Measurements from ENCODE around the gene PIR. TPM values are rescaled to one million over a fixed set of nuclear protein-coding genes. Genes with fewer than 3 reads are reported as not detected.

PIR gene
- total and polyA plus RNA-seq, 2 experiments from 2014 or later: 4.5 to 5.3 TPM

- Histone ChIP-seq H3K9me3 (ENCODE audit: low read depth) (no peaks in the 10 kb centered on the region), H3K4me3 (no peak overlapping the region), H3K27me3 (no peaks in the 10 kb centered on the region), H3K36me3 (no peaks in the 10 kb centered on the region), H3K4me1 (ENCODE audit: low read depth) (no peaks in the 10 kb centered on the region), H3K27ac (no peak overlapping the region)
- no peak for TF ChIP-seq CTCF (IDR thresholded peaks at IDR 0.05; ENCODE audit: low read depth, low read length)
- DNase-seq (ENCODE audit: low read depth in 1 of 2, low spot score in 1 of 2): no peak
Observed at GRCh38 chrX:15438332-15438731, 54.8 kb downstream of the PIR start.

- DNase-seq (ENCODE audit: low read depth in 1 of 2, low spot score in 1 of 2): peak in 1 of 2 donors; percentile 12
- Histone ChIP-seq H3K27ac (no peak overlapping the region), H3K27me3 (no peaks in the 10 kb centered on the region), H3K36me3 (no peaks in the 10 kb centered on the region), H3K9me3 (ENCODE audit: low read depth) (no peaks in the 10 kb centered on the region), H3K4me1 (ENCODE audit: low read depth) (no peaks in the 10 kb centered on the region), H3K4me3 (no peak overlapping the region)
- no peak for TF ChIP-seq CTCF (IDR thresholded peaks at IDR 0.05; ENCODE audit: low read depth, low read length)
Observed at GRCh38 chrX:15437724-15438123, 55.4 kb downstream of the PIR start.

GRCh38 chrX:15435836-15436619 is 57.1 kb downstream of the PIR start:
- Histone ChIP-seq H3K36me3 (no peaks in the 10 kb centered on the region), H3K27me3 (no peaks in the 10 kb centered on the region), H3K9me3 (ENCODE audit: low read depth) (no peaks in the 10 kb centered on the region), H3K27ac (no peak overlapping the region), H3K4me1 (ENCODE audit: low read depth) (no peaks in the 10 kb centered on the region), H3K4me3 (no peak overlapping the region)
- peak in 1 of 2 donors; percentile 15 for DNase-seq (ENCODE audit: low read depth in 1 of 2, low spot score in 1 of 2)
- no peak for TF ChIP-seq CTCF (IDR thresholded peaks at IDR 0.05; ENCODE audit: low read depth, low read length)

- Histone ChIP-seq H3K27me3 (no peaks in the 10 kb centered on the region), H3K9me3 (ENCODE audit: low read depth) (no peaks in the 10 kb centered on the region), H3K36me3 (no peaks in the 10 kb centered on the region), H3K4me3 (no peak overlapping the region), H3K4me1 (ENCODE audit: low read depth) (no peaks in the 10 kb centered on the region), H3K27ac (no peak overlapping the region)
- TF ChIP-seq CTCF (IDR thresholded peaks at IDR 0.05; ENCODE audit: low read depth, low read length): no peak
- DNase-seq (ENCODE audit: low read depth in 1 of 2, low spot score in 1 of 2): no peak
Observed at GRCh38 chrX:15434205-15434604, 58.9 kb downstream of the PIR start.

GRCh38 chrX:15430584-15430983 is 62.5 kb downstream of the PIR start:
- no peaks in the 10 kb centered on the region for H3K27me3 ChIP-seq
- H3K4me3 ChIP-seq: no peak overlapping the region
- no peaks in the 10 kb centered on the region for H3K36me3 ChIP-seq
- H3K9me3 ChIP-seq (ENCODE audit: low read depth): no peaks in the 10 kb centered on the region
- H3K27ac ChIP-seq: no peak overlapping the region
- no peak for DNase-seq (ENCODE audit: low read depth in 1 of 2, low spot score in 1 of 2)
- no peak for TF ChIP-seq CTCF (IDR thresholded peaks at IDR 0.05; ENCODE audit: low read depth, low read length)
- H3K4me1 ChIP-seq (ENCODE audit: low read depth): no peaks in the 10 kb centered on the region
